Testis (tissue), 2 donors: ENCODE data around the gene ZNF692.

Experiments
- POLR2A ChIP-seq: fragments of 450-650 bp; IDR thresholded peaks from one replicate; pipeline ENCODE4 v1.6.1; 2017; ENCODE audit warnings: antibody characterized with exemption, mild to moderate bottlenecking, moderate library complexity
- TF ChIP-seq, protein P1 (sequence below), 3 experiments: fragments of 450-650 bp in 2 of 3; fragments of 200-600 bp in 1 of 3; sonication (generic) in 1 of 3; IDR thresholded peaks; one replicate each; pipeline ENCODE4 v1.5.1; 2016 to 2019; ENCODE audit warnings: antibody characterized with exemption in 3 of 3, mild to moderate bottlenecking in 2 of 3, moderate library complexity in 1 of 3

DNA sequence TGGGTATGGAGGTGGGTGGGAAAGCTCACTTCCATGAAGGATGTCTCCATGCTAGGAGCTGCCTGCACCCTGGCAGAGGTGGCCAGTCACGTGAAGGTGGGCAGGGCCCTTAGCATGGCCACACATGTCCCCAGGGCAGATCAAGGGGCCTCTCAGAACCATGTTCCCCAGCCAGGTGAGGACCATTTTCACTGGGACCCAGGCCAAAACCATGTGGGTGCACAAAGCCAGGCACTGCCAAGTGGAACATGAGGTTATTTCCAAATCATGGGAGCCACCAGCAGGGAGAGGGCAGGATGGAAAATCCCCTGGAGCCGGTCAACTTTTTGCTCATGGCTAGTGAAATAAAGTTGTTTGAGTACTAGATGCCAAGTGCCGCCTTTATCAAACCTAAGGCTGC is 9.7 kb downstream of the ZNF692 start:
- TF ChIP-seq, protein P1, sequence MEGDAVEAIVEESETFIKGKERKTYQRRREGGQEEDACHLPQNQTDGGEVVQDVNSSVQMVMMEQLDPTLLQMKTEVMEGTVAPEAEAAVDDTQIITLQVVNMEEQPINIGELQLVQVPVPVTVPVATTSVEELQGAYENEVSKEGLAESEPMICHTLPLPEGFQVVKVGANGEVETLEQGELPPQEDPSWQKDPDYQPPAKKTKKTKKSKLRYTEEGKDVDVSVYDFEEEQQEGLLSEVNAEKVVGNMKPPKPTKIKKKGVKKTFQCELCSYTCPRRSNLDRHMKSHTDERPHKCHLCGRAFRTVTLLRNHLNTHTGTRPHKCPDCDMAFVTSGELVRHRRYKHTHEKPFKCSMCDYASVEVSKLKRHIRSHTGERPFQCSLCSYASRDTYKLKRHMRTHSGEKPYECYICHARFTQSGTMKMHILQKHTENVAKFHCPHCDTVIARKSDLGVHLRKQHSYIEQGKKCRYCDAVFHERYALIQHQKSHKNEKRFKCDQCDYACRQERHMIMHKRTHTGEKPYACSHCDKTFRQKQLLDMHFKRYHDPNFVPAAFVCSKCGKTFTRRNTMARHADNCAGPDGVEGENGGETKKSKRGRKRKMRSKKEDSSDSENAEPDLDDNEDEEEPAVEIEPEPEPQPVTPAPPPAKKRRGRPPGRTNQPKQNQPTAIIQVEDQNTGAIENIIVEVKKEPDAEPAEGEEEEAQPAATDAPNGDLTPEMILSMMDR (IDR thresholded peaks at IDR 0.05), result no peak
- TF ChIP-seq POLR2A, result no peak
